ENCODE data around the gene NCS1.

Gene NCS1

DNA sequence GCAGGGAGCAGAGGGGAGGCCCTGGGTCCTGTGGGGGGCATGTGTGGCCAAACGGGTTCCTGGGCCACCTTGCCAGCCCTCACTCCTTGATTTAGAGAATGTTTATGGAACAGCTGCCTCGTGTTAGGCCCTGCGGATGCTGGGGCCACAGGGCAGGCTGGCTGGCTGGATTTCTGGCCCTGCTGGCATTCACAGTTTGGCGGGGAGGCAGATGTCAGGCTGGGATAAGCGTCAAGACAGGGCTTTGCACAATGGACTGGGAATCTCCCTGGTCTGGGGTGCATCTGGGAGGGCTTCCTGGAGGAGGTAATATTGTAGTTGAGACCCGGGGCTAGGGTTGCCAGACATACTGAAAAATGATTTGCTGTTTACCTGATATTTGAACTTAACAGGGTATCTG, 13.8 kb downstream of the NCS1 start:
- POLR2A ChIA-PET: interaction anchor here (1.0 kb wide), 1 partner anchor 12 kb away, joined by 3 read pairs; no protein-coding TSS in a partner anchor
- peak overlapping the region; percentile 36 for H3K4me3 ChIP-seq (ENCODE audit: low read depth, low read length)
- CTCF ChIA-PET: interaction anchor here (0.7 to 2.3 kb wide), 5 partner anchors 12 to 79 kb away, joined by 3 to 10 read pairs (median 4); no protein-coding TSS in a partner anchor
- DNase-seq (ENCODE audit: low read depth, low spot score): no peak
- TF ChIP-seq, protein P1, sequence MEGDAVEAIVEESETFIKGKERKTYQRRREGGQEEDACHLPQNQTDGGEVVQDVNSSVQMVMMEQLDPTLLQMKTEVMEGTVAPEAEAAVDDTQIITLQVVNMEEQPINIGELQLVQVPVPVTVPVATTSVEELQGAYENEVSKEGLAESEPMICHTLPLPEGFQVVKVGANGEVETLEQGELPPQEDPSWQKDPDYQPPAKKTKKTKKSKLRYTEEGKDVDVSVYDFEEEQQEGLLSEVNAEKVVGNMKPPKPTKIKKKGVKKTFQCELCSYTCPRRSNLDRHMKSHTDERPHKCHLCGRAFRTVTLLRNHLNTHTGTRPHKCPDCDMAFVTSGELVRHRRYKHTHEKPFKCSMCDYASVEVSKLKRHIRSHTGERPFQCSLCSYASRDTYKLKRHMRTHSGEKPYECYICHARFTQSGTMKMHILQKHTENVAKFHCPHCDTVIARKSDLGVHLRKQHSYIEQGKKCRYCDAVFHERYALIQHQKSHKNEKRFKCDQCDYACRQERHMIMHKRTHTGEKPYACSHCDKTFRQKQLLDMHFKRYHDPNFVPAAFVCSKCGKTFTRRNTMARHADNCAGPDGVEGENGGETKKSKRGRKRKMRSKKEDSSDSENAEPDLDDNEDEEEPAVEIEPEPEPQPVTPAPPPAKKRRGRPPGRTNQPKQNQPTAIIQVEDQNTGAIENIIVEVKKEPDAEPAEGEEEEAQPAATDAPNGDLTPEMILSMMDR (IDR thresholded peaks at IDR 0.05; ENCODE audit: insufficient read depth, low read length, missing control alignments): no peak

DNA sequence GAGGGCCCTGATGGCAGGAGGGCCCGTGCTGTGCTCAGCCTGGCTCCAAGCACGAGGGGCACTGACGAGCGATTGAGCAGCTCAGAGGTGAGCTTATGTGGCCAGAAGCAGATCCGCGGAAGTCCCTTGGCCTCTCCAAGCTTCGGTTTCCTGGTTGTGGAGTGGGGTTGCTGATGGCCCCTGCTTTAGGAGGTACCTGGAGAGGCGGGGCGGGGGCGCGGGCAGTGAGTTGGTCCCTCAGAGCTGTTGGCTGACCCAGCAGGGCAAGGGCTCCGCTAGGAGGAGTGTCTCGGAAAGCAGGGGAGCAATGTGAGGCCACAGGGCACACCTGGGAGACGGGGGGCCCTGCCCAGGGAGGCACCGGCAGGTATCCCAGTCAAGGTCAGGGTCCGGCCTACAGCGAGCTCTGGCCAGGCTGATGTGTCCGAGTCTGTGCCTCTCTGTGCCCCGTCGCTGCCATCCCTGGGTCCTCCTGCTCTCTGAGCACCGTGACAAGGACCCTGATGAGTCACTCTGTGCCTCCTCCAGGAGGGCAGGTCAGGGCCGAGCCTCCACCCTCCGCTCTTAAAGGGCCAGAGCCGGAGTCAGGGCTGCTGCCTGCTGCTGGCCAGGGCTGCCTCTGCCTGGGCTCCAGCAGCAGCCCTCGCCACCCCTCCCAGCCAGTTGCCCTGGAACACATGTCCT, 14.8 kb downstream of the NCS1 start:
- TF ChIP-seq, protein P1 (IDR thresholded peaks at IDR 0.05; ENCODE audit: insufficient read depth, low read length, missing control alignments): no peak
- POLR2A ChIA-PET: interaction anchor here (0.6 kb wide), 1 partner anchor 36 kb away, joined by 3 read pairs; no protein-coding TSS in a partner anchor
- no peak for DNase-seq (ENCODE audit: low read depth, low spot score)
- CTCF ChIA-PET: interaction anchor here (0.8 to 2.3 kb wide), 3 partner anchors 13 to 79 kb away, joined by 4 to 10 read pairs (median 7); no protein-coding TSS in a partner anchor
- H3K4me3 ChIP-seq (ENCODE audit: low read depth, low read length): peak overlapping the region; percentile 40

- ChIA-PET CTCF (interaction anchor here (2.3 kb wide), 1 partner anchor 14 kb away, joined by 7 read pairs; no protein-coding TSS in a partner anchor), POLR2A (no interaction called here)
- TF ChIP-seq, protein P1 (IDR thresholded peaks at IDR 0.05; ENCODE audit: insufficient read depth, low read length, missing control alignments): no peak
- no peak overlapping the region for H3K4me3 ChIP-seq (ENCODE audit: low read depth, low read length)
- DNase-seq (ENCODE audit: low read depth, low spot score): no peak
Measured at GRCh38 chr9:130187523-130187846, 15.3 kb downstream of the NCS1 start.

- TF ChIP-seq, protein P1 (IDR thresholded peaks at IDR 0.05; ENCODE audit: insufficient read depth, low read length, missing control alignments): no peak
- ChIA-PET POLR2A (no interaction called here), CTCF (interaction anchor here (1.7 to 2.1 kb wide), 2 partner anchors 16 to 81 kb away, joined by 4 to 8 read pairs; no protein-coding TSS in a partner anchor)
- no peak for DNase-seq (ENCODE audit: low read depth, low spot score)
- H3K4me3 ChIP-seq (ENCODE audit: low read depth, low read length): no peak overlapping the region
Measured at GRCh38 chr9:130188860-130189481, 16.8 kb downstream of the NCS1 start.

DNA sequence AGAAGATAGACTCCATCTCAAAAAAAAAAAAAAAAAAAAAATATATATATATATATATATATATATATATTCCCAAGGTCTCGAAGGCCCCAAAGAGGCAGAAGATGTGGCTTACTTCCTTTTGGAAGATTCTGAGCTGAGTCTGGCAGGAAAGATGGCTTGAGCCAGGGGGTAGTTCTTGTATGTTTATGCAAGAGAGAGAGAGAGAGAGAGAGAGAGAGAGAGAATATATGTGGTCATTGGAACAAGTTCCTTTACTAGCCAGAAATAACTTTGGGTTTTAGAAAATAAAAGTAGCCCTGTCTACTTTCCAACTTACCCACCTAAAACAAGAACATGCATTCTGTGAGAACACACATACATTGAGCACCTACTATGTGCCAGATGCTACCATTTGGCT, 17.6 kb downstream of the NCS1 start:
- POLR2A ChIA-PET: no interaction called here
- DNase-seq (ENCODE audit: low read depth, low spot score): peak; percentile 85
- CTCF ChIA-PET: interaction anchor here (1.2 to 2.1 kb wide), 3 partner anchors 12 to 82 kb away, joined by 3 to 8 read pairs (median 4); no protein-coding TSS in a partner anchor
- H3K4me3 ChIP-seq (ENCODE audit: low read depth, low read length): no peak overlapping the region
- TF ChIP-seq, protein P1 (IDR thresholded peaks at IDR 0.05; ENCODE audit: insufficient read depth, low read length, missing control alignments): no peak

DNA sequence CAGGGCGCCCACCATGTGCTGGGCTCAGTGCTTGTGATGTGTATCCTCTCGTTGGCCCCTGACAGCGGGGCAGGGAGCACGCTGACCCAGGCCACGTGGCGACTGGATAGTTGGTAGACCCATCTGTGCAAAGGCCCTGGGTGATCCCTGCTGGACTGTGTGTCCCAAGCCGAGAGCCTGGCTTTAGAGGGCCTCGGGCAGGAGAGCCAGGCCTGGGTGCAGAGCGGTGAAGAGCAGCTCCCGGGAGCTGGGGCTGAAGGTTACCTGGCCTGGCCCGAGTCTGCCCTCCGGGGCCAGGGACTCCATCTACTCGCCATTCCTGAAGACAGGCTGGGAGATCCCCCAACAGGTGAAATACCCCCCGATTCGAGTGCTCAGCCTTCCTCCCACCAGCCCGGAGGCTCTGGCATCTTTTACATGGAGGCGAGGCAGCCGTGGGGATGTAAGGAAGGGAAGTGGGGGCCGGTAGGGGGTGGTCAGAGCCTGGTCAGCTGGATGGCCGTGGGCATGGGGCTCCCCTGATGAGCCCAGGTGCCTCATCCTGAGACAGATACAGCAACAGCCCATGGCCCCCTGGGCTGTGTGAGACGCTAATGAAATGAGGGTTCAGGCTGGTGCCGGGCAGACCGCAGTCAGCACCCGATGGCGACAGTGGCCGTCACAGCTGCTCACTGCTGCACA, 19.0 kb downstream of the NCS1 start:
- ChIA-PET CTCF (interaction anchor here (1.2 to 2.1 kb wide), 2 partner anchors 13 to 84 kb away, joined by 3 to 8 read pairs; no protein-coding TSS in a partner anchor), POLR2A (no interaction called here)
- TF ChIP-seq, protein P1 (IDR thresholded peaks at IDR 0.05; ENCODE audit: insufficient read depth, low read length, missing control alignments): no peak
- H3K4me3 ChIP-seq (ENCODE audit: low read depth, low read length): no peak overlapping the region
- DNase-seq (ENCODE audit: low read depth, low spot score): no peak

Data from AG04449 (cell line).